GM12878 (cell line): ENCODE results near the gene PTPRM. TPM values are rescaled to one million over a fixed set of nuclear protein-coding genes. Genes with fewer than 3 reads are reported as not detected.

Source experiments
- ATAC-seq: fragments of 200-7000 bp; cut with Tn5 transposase; 3 replicates; pipeline ENCODE4 v1.9.1; 2020; ENCODE audit warnings: mild to moderate bottlenecking, moderate library complexity
- BruUV-seq: library from RNA; stranded (reverse); fragments of 400-500 nt; replicated peaks from 2 replicates; lab custom pipeline; 2021; lab: Mats Ljungman, UMichigan
- CTCF ChIA-PET: fragments of 300-600 bp; sonication (Branson Sonifier 250); formaldehyde crosslinking; extraction: SDS; loops from one replicate; lab custom pipeline; 2021; ENCODE audit warnings: inconsistent platforms; lab: Yijun Ruan, JAX
- POLR2A ChIA-PET: fragments of 350-600 bp; formaldehyde crosslinking; extraction: SDS; loops from one replicate; lab custom pipeline; 2021; ENCODE audit warnings: inconsistent platforms; lab: Charles Lee
- RAD21 ChIA-PET: fragments of 300-600 bp; sonication (Branson Sonifier 250); formaldehyde crosslinking; loops from one replicate; lab custom pipeline; 2023; ENCODE audit warnings: antibody characterized with exemption; ENCODE audit not compliant: unreplicated experiment; lab: Charles Lee
- SMC1A ChIA-PET: fragments of 300-600 bp; sonication (Branson Sonifier 250); formaldehyde crosslinking; loops from one replicate; lab custom pipeline; 2023; ENCODE audit not compliant: unreplicated experiment, uncharacterized antibody; lab: Charles Lee
- DNase-seq: peaks from one replicate; pipeline ENCODE4 v3.0.0-alpha.2; 2011; ENCODE audit warnings: low read depth, low spot score
- FAIRE-seq: peaks from 3 replicates; lab custom pipeline; 2011; peaks lifted over from hg19 to GRCh38; lab: Jason Lieb, UNC
- H2AFZ ChIP-seq: 2 replicates; pipeline ENCODE4 v1.6.0; 2011; ENCODE audit warnings: low read depth, low read length, control low read depth; ENCODE audit not compliant: control insufficient read depth
- H3K27ac ChIP-seq: 2 replicates; pipeline ENCODE4 v1.5.1; 2011; ENCODE audit warnings: control low read depth; ENCODE audit not compliant: control insufficient read depth, insufficient read depth
- H3K27me3 ChIP-seq, 2 experiments: replicated peaks in 1 of 2; 2 replicates each; pipeline versions ENCODE4 v1.6.0 to v1.6.1; 2011; ENCODE audit warnings: low read length in 1 of 2; ENCODE audit not compliant: control insufficient read depth in 2 of 2, insufficient read depth in 2 of 2
- H3K36me3 ChIP-seq, 2 experiments: 2 replicates each; pipeline ENCODE4 v1.5.1; 2011; ENCODE audit warnings: low read length in 1 of 2; ENCODE audit not compliant: control insufficient read depth in 2 of 2, insufficient read depth in 2 of 2
- H3K4me1 ChIP-seq: 2 replicates; pipeline ENCODE4 v1.6.1; 2011; ENCODE audit warnings: mild to moderate bottlenecking, low read length, moderate library complexity, mixed read lengths; ENCODE audit not compliant: control insufficient read depth, insufficient read depth
- H3K4me2 ChIP-seq: 2 replicates; pipeline ENCODE4 v1.6.0; 2011; ENCODE audit warnings: control low read depth; ENCODE audit not compliant: control insufficient read depth, insufficient read depth
- H3K4me3 ChIP-seq: fragments of 200-600 bp; sonication (generic); 2 replicates; pipeline ENCODE4 v1.5.1; 2016
- H3K79me2 ChIP-seq: 2 replicates; pipeline ENCODE4 v1.6.0; 2011; ENCODE audit warnings: low read length; ENCODE audit not compliant: control insufficient read depth, insufficient read depth
- H3K9ac ChIP-seq: 2 replicates; pipeline ENCODE4 v1.8.0; 2011; ENCODE audit warnings: low read length, control low read depth, mixed read lengths; ENCODE audit not compliant: control insufficient read depth, insufficient read depth
- H3K9me3 ChIP-seq: replicated peaks from 3 replicates; pipeline ENCODE4 v1.5.1; 2011; ENCODE audit warnings: mild to moderate bottlenecking, low read length; ENCODE audit not compliant: control insufficient read depth, insufficient read depth
- H4K20me1 ChIP-seq: 2 replicates; pipeline ENCODE4 v1.6.0; 2011; ENCODE audit not compliant: control insufficient read depth, insufficient read depth
- CHD2 ChIP-seq: IDR thresholded peaks from 2 replicates; pipeline ENCODE4 v1.6.1; 2011; ENCODE audit warnings: low read depth, low read length, improper control_type of control experiment, borderline replicate concordance
- SREBF2 ChIP-seq: IDR thresholded peaks from 2 replicates; pipeline ENCODE4 v1.6.1; 2012; ENCODE audit warnings: mild to moderate bottlenecking, low read length
- ZBTB4 ChIP-seq: fragments of 450-650 bp; formaldehyde crosslinking; IDR thresholded peaks from 2 replicates; pipeline ENCODE4 v1.4.0; 2022; ENCODE audit warnings: mild to moderate bottlenecking, moderate library complexity
- WGBS: methylation state at CpG from one replicate; pipeline ENCODE4 v1.1.6; 2016; ENCODE audit warnings: low lambda C conversion rate; ENCODE audit not compliant: insufficient replicate concordance, insufficient coverage; ENCODE audit errors: missing lambda C conversion rate; 5-methylcytosine and 5-hydroxymethylcytosine counted together
- in situ Hi-C: fragments of 300-500 bp; cut with MboI; formaldehyde crosslinking; loops from 9 replicates; pipeline ENCODE4 v1.14.3; 2018; ENCODE audit warnings: mixed read lengths
- intact Hi-C: fragments of 100-400 bp; cut with micrococcal nuclease; formaldehyde crosslinking; loops from one replicate; pipeline ENCODE4 v1.14.2; 2022; ENCODE audit not compliant: unreplicated experiment
- polyA plus RNA-seq, 11 experiments: library from polyadenylated mRNA; depleted of rRNA in 4 of 11; unstranded in 6 of 11; stranded (reverse) in 5 of 11; fragments of >200 nt; fragmentation: Nextera tagmentation in 4 of 11; fragmentation: Illumina TruSeq in 1 of 11; extraction: Ambion mirVana in 4 of 11; extraction: Trizol in 1 of 11; gene quantifications; 1 replicate in 1 of 11; 2 replicates in 10 of 11; pipeline versions ENCODE4 v1.2.1 to v1.2.3, GENCODE V29; 2011 to 2016; ENCODE audit warnings: inconsistent platforms in 2 of 11, missing spikeins in 2 of 11, low read depth in 1 of 11
- total RNA-seq, 4 experiments: library from RNA; depleted of rRNA in 3 of 4; stranded (reverse); fragments of >200 nt in 3 of 4; fragmentation: Illumina TruSeq in 1 of 4; extraction: Trizol in 1 of 4; gene quantifications; 2 replicates each; pipeline versions ENCODE4 v1.2.1 to v1.2.3, GENCODE V29; 2013 to 2021

Gene PTPRM
- total and polyA plus RNA-seq, 10 of the 15 experiments (the other 5 are each of a cell fraction or from before 2014, with no cell fraction given), result 0.07 to 22.6 (median 0.60) TPM

- in situ Hi-C loops, result no loop called here
- H3K9ac ChIP-seq, result no peak overlapping the region
- FAIRE-seq (no peak), ATAC-seq (no peak), DNase-seq (no peak)
- no peak overlapping the region for H3K27ac ChIP-seq
- ChIA-PET RAD21 (no interaction called here), CTCF (no interaction called here), SMC1A (no interaction called here), POLR2A (no interaction called here)
- H4K20me1 ChIP-seq, result no peaks in the 10 kb centered on the region
- no peak overlapping the region for H3K4me3 ChIP-seq
- no TSS peak for BruUV-seq
- intact Hi-C loops, result no loop called here
- no peak overlapping the region for H2AFZ ChIP-seq
- no peaks in the 10 kb centered on the region for H3K9me3 ChIP-seq
- H3K4me2 ChIP-seq, result no peak overlapping the region
- TF ChIP-seq CHD2, result no peak
- TF ChIP-seq SREBF2, result no peak
- H3K27me3 ChIP-seq, result no peaks in the 10 kb centered on the region
- no peaks in the 10 kb centered on the region for H3K36me3 ChIP-seq
- no peaks in the 10 kb centered on the region for H3K79me2 ChIP-seq
- no peaks in the 10 kb centered on the region for H3K4me1 ChIP-seq
These were observed 9.6 kb downstream of the PTPRM start for GRCh38 chr18:7576685-7577084.

- ATAC-seq (no peak), FAIRE-seq (no peak), DNase-seq (no peak)
- H3K27me3 ChIP-seq, result no peaks in the 10 kb centered on the region
- ChIA-PET CTCF (interaction anchor here (0.6 kb wide), 1 partner anchor 53 kb away, joined by 3 read pairs; no protein-coding TSS in a partner anchor), SMC1A (no interaction called here), POLR2A (no interaction called here), RAD21 (no interaction called here)
- intact Hi-C loops, result no loop called here
- H3K36me3 ChIP-seq, result no peaks in the 10 kb centered on the region
- H3K27ac ChIP-seq, result no peak overlapping the region
- TF ChIP-seq ZBTB4 (CRISPR knock-in tag), result no peak
- H3K4me3 ChIP-seq, result no peak overlapping the region
- no peak overlapping the region for H3K4me2 ChIP-seq
- H3K4me1 ChIP-seq, result no peaks in the 10 kb centered on the region
- H2AFZ ChIP-seq, result no peak overlapping the region
- BruUV-seq, result no TSS peak
- in situ Hi-C loops, result no loop called here
- no peaks in the 10 kb centered on the region for H3K79me2 ChIP-seq
- H3K9ac ChIP-seq, result no peak overlapping the region
- 5% methylated on average over 1 of the region's 1 CpG for WGBS
- no peaks in the 10 kb centered on the region for H3K9me3 ChIP-seq
- H4K20me1 ChIP-seq, result no peaks in the 10 kb centered on the region
These were observed 10.6 kb downstream of the PTPRM start for GRCh38 chr18:7577706-7578105.
